ENCODE data around the gene SHISA6.

Gene SHISA6

GRCh38 chr17:11539637-11540036 lies 298.6 kb downstream of the SHISA6 start:
- Histone ChIP-seq H3K79me2 (ENCODE audit: control insufficient read depth, insufficient read depth, low read length, poor library complexity) (no peaks in the 10 kb centered on the region), H2AFZ (ENCODE audit: insufficient read depth, low read length, poor library complexity) (no peak overlapping the region), H3K9ac (ENCODE audit: low read length) (no peak overlapping the region), H4K91ac (ENCODE audit: low read depth, low read length) (no peak overlapping the region), H2BK12ac (ENCODE audit: low read length) (no peak overlapping the region), H2BK5ac (ENCODE audit: low read depth, low read length, poor library complexity) (no peak overlapping the region), H3K27ac (ENCODE audit: low read depth, low read length) (no peak overlapping the region), H3K4me3 (ENCODE audit: low read depth, low read length) (no peak overlapping the region), H3K27me3 (ENCODE audit: insufficient read depth, low read length) (no peaks in the 10 kb centered on the region), H3K14ac (ENCODE audit: low read length) (no peak overlapping the region), H3K9me3 (ENCODE audit: insufficient read depth, low read depth, low read length) (peaks cover 2% of the 10 kb centered on the region), H4K8ac (ENCODE audit: low read depth, low read length) (no peak overlapping the region), H3K4me1 (ENCODE audit: control insufficient read depth in 1 of 2, insufficient read depth in 2 of 2, low read length in 2 of 2) (peaks cover 0 to 2% of the 10 kb centered on the region in 2 experiments), H3K4ac (ENCODE audit: low read depth, low read length) (no peak overlapping the region), H3K4me2 (ENCODE audit: low read length) (no peak overlapping the region), H2BK120ac (ENCODE audit: insufficient read depth, low read length, poor library complexity) (no peak overlapping the region), H3K23ac (ENCODE audit: low read length) (no peak overlapping the region), H2AK5ac (ENCODE audit: low read length) (no peak overlapping the region), H4K12ac (ENCODE audit: low read depth, low read length) (no peak overlapping the region), H3K18ac (ENCODE audit: low read length) (no peak overlapping the region), H3K79me1 (ENCODE audit: low read length) (no peaks in the 10 kb centered on the region), H3K36me3 (ENCODE audit: control insufficient read depth in 1 of 2, insufficient read depth in 2 of 2, low read length in 2 of 2) (no peaks in the 10 kb centered on the region)
- no peak for DNase-seq
- no CpG with 5 or more reads among the region's 7 CpGs for WGBS (ENCODE audit: extremely low coverage, insufficient coverage, insufficient read length)

- H3K9ac ChIP-seq (ENCODE audit: low read length), result no peak overlapping the region
These were observed 304.0 kb downstream of the SHISA6 start for GRCh38 chr17:11545002-11545401.

GRCh38 chr17:11545696-11546095 lies 304.7 kb downstream of the SHISA6 start:
- no peak overlapping the region for H3K27ac ChIP-seq (ENCODE audit: low read depth, low read length)
- no peak overlapping the region for H4K91ac ChIP-seq (ENCODE audit: low read depth, low read length)
- no CpG with 5 or more reads among the region's 3 CpGs for WGBS (ENCODE audit: extremely low coverage, insufficient coverage, insufficient read length)

More at GRCh38 chr17:11545002-11545401, 304.0 kb downstream of the SHISA6 start:
- Histone ChIP-seq H2BK5ac (ENCODE audit: low read depth, low read length, poor library complexity) (no peak overlapping the region), H2AK5ac (ENCODE audit: low read length) (no peak overlapping the region), H3K4ac (ENCODE audit: low read depth, low read length) (no peak overlapping the region), H2BK120ac (ENCODE audit: insufficient read depth, low read length, poor library complexity) (no peak overlapping the region), H3K27ac (ENCODE audit: low read depth, low read length) (no peak overlapping the region), H4K8ac (ENCODE audit: low read depth, low read length) (no peak overlapping the region), H3K4me3 (ENCODE audit: low read depth, low read length) (no peak overlapping the region), H3K18ac (ENCODE audit: low read length) (no peak overlapping the region), H3K23ac (ENCODE audit: low read length) (no peak overlapping the region), H3K4me2 (ENCODE audit: low read length) (no peak overlapping the region), H3K4me1 (ENCODE audit: control insufficient read depth in 1 of 2, insufficient read depth in 2 of 2, low read length in 2 of 2) (no peaks in the 10 kb centered on the region), H2BK12ac (ENCODE audit: low read length) (no peak overlapping the region), H3K36me3 (ENCODE audit: control insufficient read depth in 1 of 2, insufficient read depth in 2 of 2, low read length in 2 of 2) (no peaks in the 10 kb centered on the region), H2AFZ (ENCODE audit: insufficient read depth, low read length, poor library complexity) (no peak overlapping the region), H3K9me3 (ENCODE audit: insufficient read depth, low read depth, low read length) (peaks cover 2% of the 10 kb centered on the region), H4K91ac (ENCODE audit: low read depth, low read length) (no peak overlapping the region), H3K79me1 (ENCODE audit: low read length) (no peaks in the 10 kb centered on the region), H3K14ac (ENCODE audit: low read length) (no peak overlapping the region), H3K79me2 (ENCODE audit: control insufficient read depth, insufficient read depth, low read length, poor library complexity) (no peaks in the 10 kb centered on the region), H3K27me3 (ENCODE audit: insufficient read depth, low read length) (no peaks in the 10 kb centered on the region), H4K12ac (ENCODE audit: low read depth, low read length) (no peak overlapping the region)
- DNase-seq, result no peak
- no CpG with 5 or more reads among the region's 6 CpGs for WGBS (ENCODE audit: extremely low coverage, insufficient coverage, insufficient read length)

GRCh38 chr17:11547853-11548252 lies 306.8 kb downstream of the SHISA6 start:
- no peak for DNase-seq
- H3K4me2 ChIP-seq (ENCODE audit: low read length), result no peak overlapping the region
- H3K4ac ChIP-seq (ENCODE audit: low read depth, low read length), result no peak overlapping the region
- no peaks in the 10 kb centered on the region for H3K79me1 ChIP-seq (ENCODE audit: low read length)
- no peaks in the 10 kb centered on the region for H3K27me3 ChIP-seq (ENCODE audit: insufficient read depth, low read length)
- H4K91ac ChIP-seq (ENCODE audit: low read depth, low read length), result no peak overlapping the region
- H2BK5ac ChIP-seq (ENCODE audit: low read depth, low read length, poor library complexity), result no peak overlapping the region
- H4K12ac ChIP-seq (ENCODE audit: low read depth, low read length), result no peak overlapping the region
- no peaks in the 10 kb centered on the region for H3K79me2 ChIP-seq (ENCODE audit: control insufficient read depth, insufficient read depth, low read length, poor library complexity)
- no peak overlapping the region for H3K23ac ChIP-seq (ENCODE audit: low read length)
- H2BK12ac ChIP-seq (ENCODE audit: low read length), result no peak overlapping the region
- no peak overlapping the region for H3K9ac ChIP-seq (ENCODE audit: low read length)
- no peak overlapping the region for H2BK120ac ChIP-seq (ENCODE audit: insufficient read depth, low read length, poor library complexity)
- no peaks in the 10 kb centered on the region for H3K4me1 ChIP-seq (ENCODE audit: control insufficient read depth in 1 of 2, insufficient read depth in 2 of 2, low read length in 2 of 2)
- no peak overlapping the region for H2AK5ac ChIP-seq (ENCODE audit: low read length)
- no peaks in the 10 kb centered on the region for H3K9me3 ChIP-seq (ENCODE audit: insufficient read depth, low read depth, low read length)
- no peak overlapping the region for H3K27ac ChIP-seq (ENCODE audit: low read depth, low read length)
- H2AFZ ChIP-seq (ENCODE audit: insufficient read depth, low read length, poor library complexity), result no peak overlapping the region
- no CpG with 5 or more reads among the region's 4 CpGs for WGBS (ENCODE audit: extremely low coverage, insufficient coverage, insufficient read length)
- H3K4me3 ChIP-seq (ENCODE audit: low read depth, low read length), result no peak overlapping the region
- no peak overlapping the region for H3K14ac ChIP-seq (ENCODE audit: low read length)
- no peak overlapping the region for H4K8ac ChIP-seq (ENCODE audit: low read depth, low read length)
- H3K36me3 ChIP-seq (ENCODE audit: control insufficient read depth in 1 of 2, insufficient read depth in 2 of 2, low read length in 2 of 2), result no peaks in the 10 kb centered on the region
- H3K18ac ChIP-seq (ENCODE audit: low read length), result no peak overlapping the region

More at GRCh38 chr17:11545696-11546095, 304.7 kb downstream of the SHISA6 start:
- no peaks in the 10 kb centered on the region for H3K36me3 ChIP-seq (ENCODE audit: control insufficient read depth in 1 of 2, insufficient read depth in 2 of 2, low read length in 2 of 2)
- H3K4me1 ChIP-seq (ENCODE audit: control insufficient read depth in 1 of 2, insufficient read depth in 2 of 2, low read length in 2 of 2), result no peaks in the 10 kb centered on the region
- no peak overlapping the region for H2BK12ac ChIP-seq (ENCODE audit: low read length)
- H3K14ac ChIP-seq (ENCODE audit: low read length), result no peak overlapping the region
- no peak for DNase-seq
- no peak overlapping the region for H2AK5ac ChIP-seq (ENCODE audit: low read length)
- no peak overlapping the region for H3K23ac ChIP-seq (ENCODE audit: low read length)
- no peaks in the 10 kb centered on the region for H3K79me1 ChIP-seq (ENCODE audit: low read length)
- H2BK5ac ChIP-seq (ENCODE audit: low read depth, low read length, poor library complexity), result no peak overlapping the region
- H3K9ac ChIP-seq (ENCODE audit: low read length), result no peak overlapping the region
- no peak overlapping the region for H4K12ac ChIP-seq (ENCODE audit: low read depth, low read length)
- peaks cover 2% of the 10 kb centered on the region for H3K9me3 ChIP-seq (ENCODE audit: insufficient read depth, low read depth, low read length)
- H3K27me3 ChIP-seq (ENCODE audit: insufficient read depth, low read length), result no peaks in the 10 kb centered on the region
- H4K8ac ChIP-seq (ENCODE audit: low read depth, low read length), result no peak overlapping the region
- no peak overlapping the region for H3K4me2 ChIP-seq (ENCODE audit: low read length)
- no peak overlapping the region for H3K4ac ChIP-seq (ENCODE audit: low read depth, low read length)
- no peak overlapping the region for H2AFZ ChIP-seq (ENCODE audit: insufficient read depth, low read length, poor library complexity)
- no peak overlapping the region for H3K4me3 ChIP-seq (ENCODE audit: low read depth, low read length)
- H3K18ac ChIP-seq (ENCODE audit: low read length), result no peak overlapping the region
- no peak overlapping the region for H2BK120ac ChIP-seq (ENCODE audit: insufficient read depth, low read length, poor library complexity)
- H3K79me2 ChIP-seq (ENCODE audit: control insufficient read depth, insufficient read depth, low read length, poor library complexity), result no peaks in the 10 kb centered on the region

All from trophoblast cell (in vitro differentiated cells and primary cell).